Bronchial epithelial cell (primary cell): Measurements from ENCODE around the gene FOXF2. TPM values are rescaled to one million over a fixed set of nuclear protein-coding genes. Genes with fewer than 3 reads are reported as not detected.

Source experiments
- DNase-seq: peaks from one replicate; pipeline ENCODE4 v3.0.0-alpha.2; 2010; ENCODE audit warnings: low read depth
- FAIRE-seq: peaks from 2 replicates; lab custom pipeline; 2011; peaks lifted over from hg19 to GRCh38; lab: Jason Lieb, UNC
- H3K27me3 ChIP-seq: 2 replicates; pipeline ENCODE4 v1.5.1; 2011; ENCODE audit warnings: low read length; ENCODE audit not compliant: control insufficient read depth, insufficient read depth
- H3K36me3 ChIP-seq: 2 replicates; pipeline ENCODE4 v1.5.1; 2011; ENCODE audit warnings: low read length; ENCODE audit not compliant: control insufficient read depth, insufficient read depth
- H3K4me3 ChIP-seq: 2 replicates; pipeline ENCODE4 v1.5.1; 2011; ENCODE audit warnings: mild to moderate bottlenecking, low read depth, low read length, control low read depth
- total RNA-seq: library from RNA; depleted of rRNA; stranded (reverse); fragments of >200 nt; gene quantifications from 2 replicates; pipeline ENCODE4 v1.2.1, GENCODE V29; 2014
- TF ChIP-seq, protein P1 (sequence below): IDR thresholded peaks from 2 replicates; pipeline ENCODE4 v1.5.1; 2011; ENCODE audit warnings: mild to moderate bottlenecking, moderate library complexity, low read length, control low read depth, inconsistent platforms; ENCODE audit not compliant: insufficient read depth, severe bottlenecking

FOXF2 gene
- total RNA-seq, 1 donor from 2014 or later = not detected

DNA sequence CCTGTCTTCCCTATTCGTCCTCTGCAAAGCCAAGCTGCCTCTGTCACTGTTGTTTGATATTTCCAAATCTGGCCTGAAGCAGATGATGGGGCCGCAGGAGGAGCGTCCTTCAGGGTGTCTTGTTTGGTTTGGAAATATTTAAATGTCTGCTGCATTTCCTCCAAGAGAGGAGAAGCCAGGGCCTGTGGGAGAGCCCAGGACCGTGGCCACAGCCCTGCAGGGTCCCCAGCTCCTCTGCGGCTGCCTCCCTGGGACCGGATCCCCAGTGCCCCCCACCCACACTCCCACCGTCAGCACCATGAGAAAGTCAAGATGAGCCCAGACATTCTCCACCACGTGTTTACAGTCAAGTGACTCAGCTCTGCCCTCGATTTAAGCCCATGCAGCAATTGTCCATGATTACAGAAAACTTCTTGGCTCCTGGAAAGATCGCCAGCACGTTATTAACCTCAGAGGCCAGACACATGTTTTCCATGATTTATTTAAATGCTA is 18.2 kb downstream of the FOXF2 start:
- H3K36me3 ChIP-seq = no peaks in the 10 kb centered on the region
- DNase-seq = no peak
- no peak for FAIRE-seq
- H3K4me3 ChIP-seq = no peak overlapping the region
- TF ChIP-seq, protein P1, sequence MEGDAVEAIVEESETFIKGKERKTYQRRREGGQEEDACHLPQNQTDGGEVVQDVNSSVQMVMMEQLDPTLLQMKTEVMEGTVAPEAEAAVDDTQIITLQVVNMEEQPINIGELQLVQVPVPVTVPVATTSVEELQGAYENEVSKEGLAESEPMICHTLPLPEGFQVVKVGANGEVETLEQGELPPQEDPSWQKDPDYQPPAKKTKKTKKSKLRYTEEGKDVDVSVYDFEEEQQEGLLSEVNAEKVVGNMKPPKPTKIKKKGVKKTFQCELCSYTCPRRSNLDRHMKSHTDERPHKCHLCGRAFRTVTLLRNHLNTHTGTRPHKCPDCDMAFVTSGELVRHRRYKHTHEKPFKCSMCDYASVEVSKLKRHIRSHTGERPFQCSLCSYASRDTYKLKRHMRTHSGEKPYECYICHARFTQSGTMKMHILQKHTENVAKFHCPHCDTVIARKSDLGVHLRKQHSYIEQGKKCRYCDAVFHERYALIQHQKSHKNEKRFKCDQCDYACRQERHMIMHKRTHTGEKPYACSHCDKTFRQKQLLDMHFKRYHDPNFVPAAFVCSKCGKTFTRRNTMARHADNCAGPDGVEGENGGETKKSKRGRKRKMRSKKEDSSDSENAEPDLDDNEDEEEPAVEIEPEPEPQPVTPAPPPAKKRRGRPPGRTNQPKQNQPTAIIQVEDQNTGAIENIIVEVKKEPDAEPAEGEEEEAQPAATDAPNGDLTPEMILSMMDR = no peak
- H3K27me3 ChIP-seq = no peaks in the 10 kb centered on the region

DNA sequence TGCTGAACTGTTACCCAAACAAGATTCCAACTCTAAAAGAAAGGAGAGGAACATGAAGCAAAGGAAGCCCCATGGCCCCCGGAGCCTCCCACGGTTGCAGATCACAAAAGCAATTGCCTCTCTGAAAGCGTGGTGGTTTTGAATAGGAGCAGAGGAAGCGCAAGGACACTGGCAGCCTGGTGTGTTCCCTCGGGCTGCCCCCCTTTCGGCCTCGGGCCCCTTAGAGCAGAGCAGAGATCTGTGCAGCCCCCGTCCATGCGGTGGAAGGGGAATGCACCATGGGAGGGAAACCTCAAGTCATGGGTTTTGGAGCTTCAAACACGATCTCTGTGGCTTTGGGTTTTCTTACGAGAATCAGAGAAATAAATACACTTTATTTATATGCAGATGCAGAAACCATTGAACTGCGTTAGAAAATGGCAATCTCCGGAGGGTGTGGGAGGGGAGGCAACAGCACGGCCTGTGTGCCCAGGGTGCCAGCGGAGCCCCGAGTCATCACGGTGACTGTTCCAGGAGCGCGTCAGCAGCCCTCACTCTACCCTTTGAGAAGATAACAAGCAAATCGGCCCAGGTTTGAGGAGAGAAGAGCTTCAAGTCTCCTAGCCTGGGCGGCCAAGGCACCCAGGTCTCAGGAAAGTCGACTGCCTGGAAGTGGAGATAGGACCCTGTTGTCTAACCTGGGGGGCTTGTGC is 20.5 kb downstream of the FOXF2 start:
- Histone ChIP-seq H3K27me3 (peaks cover 3% of the 10 kb centered on the region), H3K4me3 (no peak overlapping the region), H3K36me3 (no peaks in the 10 kb centered on the region)
- TF ChIP-seq, protein P1 = no peak
- no peak for FAIRE-seq
- DNase-seq = no peak

GRCh38 chr6:1412901-1413300 is 23.5 kb downstream of the FOXF2 start:
- DNase-seq (no peak), FAIRE-seq (no peak)
- TF ChIP-seq, protein P1 = no peak
- Histone ChIP-seq H3K27me3 (peaks cover 3% of the 10 kb centered on the region), H3K4me3 (no peak overlapping the region), H3K36me3 (no peaks in the 10 kb centered on the region)

- Histone ChIP-seq H3K27me3 (peaks cover 3% of the 10 kb centered on the region), H3K4me3 (no peak overlapping the region), H3K36me3 (no peaks in the 10 kb centered on the region)
- DNase-seq (no peak), FAIRE-seq (no peak)
- TF ChIP-seq, protein P1 = no peak
Measured at GRCh38 chr6:1415416-1416063, 26.2 kb downstream of the FOXF2 start.

GRCh38 chr6:1416191-1416760 is 26.9 kb downstream of the FOXF2 start:
- no peak for FAIRE-seq
- DNase-seq = no peak

More at GRCh38 chr6:1416191-1416760, 26.9 kb downstream of the FOXF2 start:
- TF ChIP-seq, protein P1 = no peak
- H3K36me3 ChIP-seq = no peaks in the 10 kb centered on the region
- H3K27me3 ChIP-seq = peaks cover 3% of the 10 kb centered on the region
- no peak overlapping the region for H3K4me3 ChIP-seq
